Measurements from ENCODE around the gene PLB1. TPM values are rescaled to one million over a fixed set of nuclear protein-coding genes. Genes with fewer than 3 reads are reported as not detected.

PLB1 gene
- 10 to 100 TPM in 1 of 2 donors, 1 to 10 TPM in 1; 1.0 to 12.9 TPM for total RNA-seq

GRCh38 chr2:28495551-28496250 lies at the start of gene PLB1:
Gene PLB1, plus strand, starts transcription at chr2:28496060. Its CDS starts 55 bp downstream, at chr2:28496115.
- H3K27ac ChIP-seq, result no peak within 1 kb of the TSS
- WGBS, 2 donors, result 77 to 78% methylated on average over 14 of the region's 14 CpGs
- intact Hi-C loops (cut with DNase I), result no loop called here

GRCh38 chr2:28446531-28446930 lies 49.3 kb upstream of the PLB1 start:
- ATAC-seq, result no peak
- intact Hi-C loops (cut with DNase I), result no loop called here

More at GRCh38 chr2:28495551-28496250, at the start of gene PLB1:
- ATAC-seq (no peak), DNase-seq (no peak)
- Histone ChIP-seq H3K36me3 (replicated peaks in 1 of 2; ENCODE audit: insufficient read depth in 1 of 2, low read depth in 2 of 2) (no peaks in the 10 kb centered on the region), H3K9me3 (no peaks in the 10 kb centered on the region), H3K4me3 (no peak within 1 kb of the TSS), H3K27me3 (no peaks in the 10 kb centered on the region), H3K4me1 (no peaks in the 10 kb centered on the region)
- TF ChIP-seq POLR2A (IDR thresholded peaks at IDR 0.05) (no peak), CTCF (IDR thresholded peaks at IDR 0.05) (no peak)

GRCh38 chr2:28447086-28447485 lies 48.8 kb upstream of the PLB1 start:
- ATAC-seq (no peak), DNase-seq (no peak)
- no peaks in the 10 kb centered on the region for H3K4me1 ChIP-seq
- TF ChIP-seq POLR2A (IDR thresholded peaks at IDR 0.05), result no peak
- TF ChIP-seq CTCF (IDR thresholded peaks at IDR 0.05), result no peak
- no peak overlapping the region for H3K27ac ChIP-seq
- H3K4me3 ChIP-seq, result no peak overlapping the region
- intact Hi-C loops (cut with DNase I), result no loop called here
- H3K36me3 ChIP-seq (replicated peaks in 1 of 2; ENCODE audit: insufficient read depth in 1 of 2, low read depth in 2 of 2), result no peaks in the 10 kb centered on the region
- no peaks in the 10 kb centered on the region for H3K9me3 ChIP-seq
- 87 to 92% methylated on average over 2 to 3 of the region's 3 CpGs for WGBS, 2 donors
- no peaks in the 10 kb centered on the region for H3K27me3 ChIP-seq

More at GRCh38 chr2:28446531-28446930, 49.3 kb upstream of the PLB1 start:
- Histone ChIP-seq H3K36me3 (replicated peaks in 1 of 2; ENCODE audit: insufficient read depth in 1 of 2, low read depth in 2 of 2) (no peaks in the 10 kb centered on the region), H3K27me3 (no peaks in the 10 kb centered on the region), H3K27ac (no peak overlapping the region), H3K4me1 (no peaks in the 10 kb centered on the region), H3K9me3 (no peaks in the 10 kb centered on the region), H3K4me3 (no peak overlapping the region)
- DNase-seq, result no peak
- TF ChIP-seq POLR2A (IDR thresholded peaks at IDR 0.05) (no peak), CTCF (IDR thresholded peaks at IDR 0.05) (no peak)

- intact Hi-C loops (cut with DNase I), result no loop called here
- 75 to 76% methylated on average over 8 of the region's 8 CpGs for WGBS, 2 donors
- Histone ChIP-seq H3K4me3 (no peak overlapping the region), H3K27me3 (no peaks in the 10 kb centered on the region), H3K9me3 (no peaks in the 10 kb centered on the region), H3K27ac (peak overlapping the region in 1 of 4 donors; percentile 38), H3K36me3 (replicated peaks in 1 of 2; ENCODE audit: insufficient read depth in 1 of 2, low read depth in 2 of 2) (no peaks in the 10 kb centered on the region), H3K4me1 (no peaks in the 10 kb centered on the region)
- TF ChIP-seq POLR2A (IDR thresholded peaks at IDR 0.05) (no peak), CTCF (IDR thresholded peaks at IDR 0.05) (no peak)
- ATAC-seq (no peak), DNase-seq (peak in 1 of 4 donors; percentile 32)
These were observed 47.7 kb upstream of the PLB1 start for GRCh38 chr2:28447943-28448792.
